PC-9 (cell line): ENCODE data around the gene CFAP77. TPM values are rescaled to one million over a fixed set of nuclear protein-coding genes. Genes with fewer than 3 reads are reported as not detected.

Source experiments
- BruUV-seq: library from RNA; stranded (reverse); fragments of 400-500 nt; replicated peaks from 2 replicates; lab custom pipeline; 2021; lab: Mats Ljungman, UMichigan
- CTCF ChIA-PET: fragments of 300-600 bp; sonication (Branson Sonifier 250); formaldehyde crosslinking; loops from one replicate; lab custom pipeline; 2022; ENCODE audit warnings: antibody characterized with exemption; lab: Charles Lee
- POLR2A ChIA-PET: fragments of 300-600 bp; sonication (Branson Sonifier 250); formaldehyde crosslinking; loops from one replicate; lab custom pipeline; 2022; ENCODE audit warnings: antibody characterized with exemption; ENCODE audit not compliant: unreplicated experiment; lab: Charles Lee
- DNase-seq, 2 experiments: peaks; one replicate each; pipeline versions ENCODE4 v3.0.0 to v3.0.0-alpha.2; 2015 to 2022; ENCODE audit warnings: mixed read lengths in 1 of 2
- H2AFZ ChIP-seq: fragments of 200-600 bp; sonication (generic); 2 replicates; pipeline ENCODE4 v1.8.1; 2017; ENCODE audit warnings: antibody characterized with exemption
- H3F3A ChIP-seq: fragments of 200-600 bp; sonication (generic); 2 replicates; pipeline ENCODE4 v1.8.1; 2017; ENCODE audit warnings: antibody characterized with exemption, mild to moderate bottlenecking, low read depth; ENCODE audit not compliant: insufficient read depth
- H3K27ac ChIP-seq: fragments of 200-600 bp; sonication (generic); 2 replicates; pipeline ENCODE4 v1.6.1; 2016; ENCODE audit warnings: mixed run types
- H3K27me3 ChIP-seq: fragments of 200-600 bp; sonication (generic); 2 replicates; pipeline ENCODE4 v1.6.1; 2016; ENCODE audit warnings: low read depth, mixed run types; ENCODE audit not compliant: insufficient read depth
- H3K36me3 ChIP-seq: fragments of 200-600 bp; sonication (generic); 2 replicates; pipeline ENCODE4 v1.6.1; 2016; ENCODE audit warnings: low read depth, mixed run types
- H3K4me1 ChIP-seq: fragments of 200-600 bp; sonication (generic); replicated peaks from 2 replicates; pipeline ENCODE4 v1.6.1; 2016; ENCODE audit warnings: mixed run types; ENCODE audit not compliant: insufficient read depth
- H3K4me2 ChIP-seq: fragments of 200-600 bp; sonication (generic); 2 replicates; pipeline ENCODE4 v1.6.1; 2017; ENCODE audit warnings: mixed run types
- H3K4me3 ChIP-seq: fragments of 200-600 bp; sonication (generic); 2 replicates; pipeline ENCODE4 v1.6.1; 2016; ENCODE audit warnings: mixed run types
- H3K79me2 ChIP-seq: fragments of 200-600 bp; sonication (generic); 2 replicates; pipeline ENCODE4 v1.6.1; 2017; ENCODE audit warnings: low read depth, mixed run types
- H3K9me2 ChIP-seq: fragments of 200-600 bp; sonication (generic); 2 replicates; pipeline ENCODE4 v1.8.1; 2017; ENCODE audit warnings: mild to moderate bottlenecking; ENCODE audit not compliant: insufficient read depth
- H3K9me3 ChIP-seq: fragments of 200-600 bp; sonication (generic); 2 replicates; pipeline ENCODE4 v1.8.1; 2016; ENCODE audit warnings: low read depth; ENCODE audit not compliant: insufficient read depth
- H4K20me1 ChIP-seq: fragments of 200-600 bp; sonication (generic); 2 replicates; pipeline ENCODE4 v1.8.1; 2017; ENCODE audit not compliant: insufficient read depth
- EZH2 ChIP-seq: fragments of 200-600 bp; sonication (generic); IDR thresholded peaks from 2 replicates; pipeline ENCODE4 v1.8.0; 2017; ENCODE audit warnings: antibody characterized with exemption, low read depth
- intact Hi-C: fragments of 100-400 bp; cut with micrococcal nuclease; formaldehyde crosslinking; loops from one replicate; pipeline ENCODE4 v1.10.0; 2022; ENCODE audit not compliant: unreplicated experiment
- total RNA-seq: library from RNA; stranded (reverse); gene quantifications from 2 replicates; pipeline ENCODE4 v1.2.3, GENCODE V29; 2021
- TF ChIP-seq, protein P1 (sequence below): fragments of 200-600 bp; sonication (generic); conservative IDR thresholded peaks from 2 replicates; pipeline ENCODE4 v1.6.1; 2017; ENCODE audit warnings: mixed run types, antibody characterized with exemption, mild to moderate bottlenecking, moderate library complexity

Gene CFAP77
- total RNA-seq, 1 experiment from 2014 or later = not detected

DNA sequence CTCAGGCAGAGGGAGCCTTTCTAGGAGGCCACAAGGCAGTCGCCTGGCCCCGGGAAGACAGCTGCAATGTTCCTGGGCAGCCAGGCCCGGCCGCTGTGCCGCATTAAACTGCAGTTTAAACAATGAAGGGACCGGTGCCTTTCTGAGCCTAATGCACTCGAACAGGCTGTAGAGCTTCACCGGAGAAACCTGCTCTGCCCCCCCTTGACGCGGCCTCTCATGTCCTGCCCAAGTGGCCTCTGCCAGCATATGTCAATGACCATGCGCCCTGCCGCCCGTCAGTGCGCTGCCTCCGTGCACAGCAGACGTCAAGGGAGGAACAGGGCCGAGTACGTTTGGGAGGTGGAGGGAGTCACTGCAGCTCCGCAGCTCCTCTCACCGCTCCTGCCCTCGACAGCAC, 133.9 kb downstream of the CFAP77 start:
- Histone ChIP-seq H3F3A (no peaks in the 10 kb centered on the region), H3K36me3 (no peaks in the 10 kb centered on the region), H4K20me1 (no peaks in the 10 kb centered on the region), H2AFZ (no peak overlapping the region), H3K79me2 (no peaks in the 10 kb centered on the region), H3K4me1 (no peaks in the 10 kb centered on the region), H3K9me2 (no peaks in the 10 kb centered on the region), H3K27ac (no peak overlapping the region), H3K9me3 (no peaks in the 10 kb centered on the region), H3K27me3 (peaks cover 90% of the 10 kb centered on the region), H3K4me3 (no peak overlapping the region), H3K4me2 (no peak overlapping the region)
- intact Hi-C loops = no loop called here
- no peak for DNase-seq
- ChIA-PET POLR2A (no interaction called here), CTCF (no interaction called here)
- no TSS peak for BruUV-seq
- TF ChIP-seq, protein P1, sequence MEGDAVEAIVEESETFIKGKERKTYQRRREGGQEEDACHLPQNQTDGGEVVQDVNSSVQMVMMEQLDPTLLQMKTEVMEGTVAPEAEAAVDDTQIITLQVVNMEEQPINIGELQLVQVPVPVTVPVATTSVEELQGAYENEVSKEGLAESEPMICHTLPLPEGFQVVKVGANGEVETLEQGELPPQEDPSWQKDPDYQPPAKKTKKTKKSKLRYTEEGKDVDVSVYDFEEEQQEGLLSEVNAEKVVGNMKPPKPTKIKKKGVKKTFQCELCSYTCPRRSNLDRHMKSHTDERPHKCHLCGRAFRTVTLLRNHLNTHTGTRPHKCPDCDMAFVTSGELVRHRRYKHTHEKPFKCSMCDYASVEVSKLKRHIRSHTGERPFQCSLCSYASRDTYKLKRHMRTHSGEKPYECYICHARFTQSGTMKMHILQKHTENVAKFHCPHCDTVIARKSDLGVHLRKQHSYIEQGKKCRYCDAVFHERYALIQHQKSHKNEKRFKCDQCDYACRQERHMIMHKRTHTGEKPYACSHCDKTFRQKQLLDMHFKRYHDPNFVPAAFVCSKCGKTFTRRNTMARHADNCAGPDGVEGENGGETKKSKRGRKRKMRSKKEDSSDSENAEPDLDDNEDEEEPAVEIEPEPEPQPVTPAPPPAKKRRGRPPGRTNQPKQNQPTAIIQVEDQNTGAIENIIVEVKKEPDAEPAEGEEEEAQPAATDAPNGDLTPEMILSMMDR = no peak
- TF ChIP-seq EZH2 = no peak

- Histone ChIP-seq H3K9me3 (no peaks in the 10 kb centered on the region), H3K27ac (no peak overlapping the region), H2AFZ (no peak overlapping the region), H3K9me2 (no peaks in the 10 kb centered on the region), H3F3A (no peaks in the 10 kb centered on the region), H3K4me3 (no peak overlapping the region), H3K27me3 (peaks cover 91% of the 10 kb centered on the region), H3K4me2 (no peak overlapping the region), H4K20me1 (no peaks in the 10 kb centered on the region), H3K4me1 (0 out of 2 replicates have a peak, but pooled peaks cover 5% of the 10 kb centered on the region), H3K79me2 (no peaks in the 10 kb centered on the region), H3K36me3 (no peaks in the 10 kb centered on the region)
- intact Hi-C loops = no loop called here
- TF ChIP-seq, protein P1 = no peak
- TF ChIP-seq EZH2 = no peak
- CTCF ChIA-PET = no interaction called here
- no peak for DNase-seq
- POLR2A ChIA-PET = no interaction called here
- BruUV-seq = no TSS peak
Measured at GRCh38 chr9:132545578-132545977, 135.6 kb downstream of the CFAP77 start.

DNA sequence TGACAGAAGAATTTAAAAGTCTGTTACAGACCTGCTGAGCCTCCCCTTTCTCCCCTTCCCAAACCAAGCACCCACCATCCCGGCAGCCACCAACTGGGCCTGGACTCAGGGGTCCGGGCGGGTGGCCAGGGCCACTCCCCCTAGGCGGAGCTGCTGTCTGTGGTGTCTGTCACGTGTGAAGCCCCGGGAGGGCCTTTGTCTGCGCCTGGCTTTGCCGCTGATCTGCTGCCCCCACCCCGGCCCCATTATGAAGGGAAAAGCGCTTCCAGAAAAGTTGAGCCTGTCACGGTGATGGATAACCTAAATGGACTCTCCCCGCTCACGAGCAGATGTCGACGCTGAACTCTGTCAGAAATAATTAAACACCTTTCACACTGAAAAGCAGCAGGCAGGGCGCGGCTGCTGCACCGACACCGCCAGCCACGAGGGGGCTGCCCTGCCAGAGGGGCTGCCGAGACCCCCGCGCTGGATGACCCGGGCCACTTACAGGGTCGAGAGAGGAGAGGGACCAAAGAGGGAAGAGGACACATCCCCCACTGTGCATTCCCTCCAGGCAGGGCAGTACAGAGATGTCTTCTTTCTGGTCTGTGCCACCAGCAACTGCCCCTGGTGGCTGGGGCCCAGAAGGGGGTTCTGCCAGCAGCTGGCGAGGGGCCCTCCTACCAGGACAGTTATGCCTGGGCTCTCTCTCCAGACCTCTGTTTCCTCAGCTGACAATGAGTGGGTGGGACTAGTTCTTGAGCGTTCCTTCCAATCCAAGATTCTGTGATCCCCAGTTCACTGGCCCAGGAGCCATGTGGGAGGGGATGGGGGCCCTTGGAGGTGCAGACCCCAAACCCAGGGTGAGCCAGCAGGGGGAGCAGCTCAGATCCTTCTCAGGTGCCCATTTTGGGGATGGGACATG, 136.4 kb downstream of the CFAP77 start:
- Histone ChIP-seq H3K27ac (no peak overlapping the region), H3K4me2 (no peak overlapping the region), H2AFZ (no peak overlapping the region), H3K36me3 (no peaks in the 10 kb centered on the region), H3K79me2 (no peaks in the 10 kb centered on the region), H3K9me3 (no peaks in the 10 kb centered on the region), H3K9me2 (no peaks in the 10 kb centered on the region), H3F3A (no peaks in the 10 kb centered on the region), H3K4me1 (0 out of 2 replicates have a peak, but pooled peaks cover 5% of the 10 kb centered on the region), H3K4me3 (no peak overlapping the region), H3K27me3 (peaks cover 91% of the 10 kb centered on the region), H4K20me1 (no peaks in the 10 kb centered on the region)
- DNase-seq = no peak
- POLR2A ChIA-PET = no interaction called here
- intact Hi-C loops = no loop called here
- CTCF ChIA-PET = no interaction called here
- no TSS peak for BruUV-seq
- TF ChIP-seq EZH2 = no peak
- TF ChIP-seq, protein P1 = no peak; the same call in 1 of the 2 replicates
